ENCODE measurements around the gene UTF1. TPM values are rescaled to one million over a fixed set of nuclear protein-coding genes. Genes with fewer than 3 reads are reported as not detected.
A peak's percentile ranks its signal among the peaks of the same experiment; 100 is the strongest.

The UTF1 gene
- total RNA-seq, 1 experiment from 2014 or later: not detected

GRCh38 chr10:133247681-133248333 lies 17.8 kb downstream of the UTF1 start:
- no peak for DNase-seq (ENCODE audit: low read depth)

- no peak for DNase-seq (ENCODE audit: low read depth)
Observed at GRCh38 chr10:133248334-133248715, 18.3 kb downstream of the UTF1 start.

GRCh38 chr10:133249094-133249780 lies 19.2 kb downstream of the UTF1 start:
- DNase-seq (ENCODE audit: low read depth): no peak

- DNase-seq (ENCODE audit: low read depth): no peak
Observed at GRCh38 chr10:133249975-133250754, 20.1 kb downstream of the UTF1 start.

- no peak for DNase-seq (ENCODE audit: low read depth)
Observed at GRCh38 chr10:133251388-133252222, 21.6 kb downstream of the UTF1 start.

- no peak for DNase-seq (ENCODE audit: low read depth)
Observed at GRCh38 chr10:133252223-133252552, 22.2 kb downstream of the UTF1 start.

- no peak for DNase-seq (ENCODE audit: low read depth)
Observed at GRCh38 chr10:133253361-133253955, 23.4 kb downstream of the UTF1 start.

- no peak for DNase-seq (ENCODE audit: low read depth)
Observed at GRCh38 chr10:133254421-133255120, 24.6 kb downstream of the UTF1 start.

- no peak for DNase-seq (ENCODE audit: low read depth)
Observed at GRCh38 chr10:133255323-133255722, 25.3 kb downstream of the UTF1 start.

- peak; percentile 24 for DNase-seq (ENCODE audit: low read depth)
Observed at GRCh38 chr10:133257489-133258065, 27.6 kb downstream of the UTF1 start.

GRCh38 chr10:133258066-133258817 lies 28.2 kb downstream of the UTF1 start:
- DNase-seq (ENCODE audit: low read depth): no peak

GRCh38 chr10:133258818-133259601 lies 29.0 kb downstream of the UTF1 start:
- peak; percentile 98 for DNase-seq (ENCODE audit: low read depth)

- DNase-seq (ENCODE audit: low read depth): no peak
Observed at GRCh38 chr10:133259602-133259989, 29.6 kb downstream of the UTF1 start.

- peak; percentile 47 for DNase-seq (ENCODE audit: low read depth)
Observed at GRCh38 chr10:133260895-133261725, 31.1 kb downstream of the UTF1 start.

- DNase-seq (ENCODE audit: low read depth): peak; percentile 74
Observed at GRCh38 chr10:133261726-133262325, 31.8 kb downstream of the UTF1 start.

- DNase-seq (ENCODE audit: low read depth): no peak
Observed at GRCh38 chr10:133262696-133263095, 32.7 kb downstream of the UTF1 start.

- DNase-seq (ENCODE audit: low read depth): no peak
Observed at GRCh38 chr10:133263674-133264073, 33.7 kb downstream of the UTF1 start.

- DNase-seq (ENCODE audit: low read depth): no peak
Observed at GRCh38 chr10:133264461-133264860, 34.4 kb downstream of the UTF1 start.
